Adrenal gland (tissue), 5 donors: ENCODE data around the gene KCNK16.

Experiments used
- CTCF ChIP-seq, 6 experiments: fragments of 450-650 bp in 4 of 6; fragments of 200-600 bp in 2 of 6; sonication (generic) in 1 of 6; IDR thresholded peaks; 1 replicate in 5 of 6; 2 replicates in 1 of 6; pipeline versions ENCODE4 v1.5.1 to v1.8.0; 2016 to 2021; ENCODE audit warnings: antibody characterized with exemption in 6 of 6, mild to moderate bottlenecking in 2 of 6, moderate library complexity in 1 of 6
- POLR2A ChIP-seq, 2 donors: fragments of 450-650 bp; IDR thresholded peaks; one replicate each; pipeline ENCODE4 v1.6.1; 2017; ENCODE audit warnings: antibody characterized with exemption in 2 of 2, mild to moderate bottlenecking in 2 of 2, moderate library complexity in 1 of 2
- donor health status: DM: no; HTN: no; CAD: no.

- no peak for TF ChIP-seq CTCF (IDR thresholded peaks at IDR 0.05)
- TF ChIP-seq POLR2A (IDR thresholded peaks at IDR 0.05) = no peak
These were observed at the start of gene KCNK16 for GRCh38 chr6:39322306-39322850.
